ENCODE data around the gene ACVRL1.

Gene ACVRL1

GRCh38 chr12:51942056-51942455 lies 34.8 kb downstream of the ACVRL1 start:
- DNase-seq (ENCODE audit: low read depth in 2 of 2, low spot score in 1 of 2): no peak

GRCh38 chr12:51942501-51943000 lies 35.2 kb downstream of the ACVRL1 start:
- DNase-seq (ENCODE audit: low read depth in 2 of 2, low spot score in 1 of 2): no peak

DNA sequence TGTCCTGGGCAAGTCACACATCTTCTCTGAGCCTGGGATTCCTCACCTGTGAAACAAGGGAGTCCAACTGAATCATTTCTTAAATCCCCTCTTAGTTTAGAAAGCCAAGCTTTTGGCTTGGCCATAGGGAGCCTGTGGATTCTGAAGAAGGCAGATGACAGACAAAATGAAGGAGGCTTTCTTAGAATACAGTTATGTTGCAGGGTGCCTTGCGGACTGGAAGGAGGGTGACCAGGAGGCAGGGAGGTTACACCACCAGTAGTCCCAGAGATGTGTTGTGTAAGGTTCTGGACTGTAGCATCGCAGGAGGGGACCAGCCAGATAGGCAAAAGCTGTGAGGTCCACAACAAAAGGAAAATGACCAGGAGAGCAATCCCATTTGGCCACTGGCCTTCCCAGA lies 36.0 kb downstream of the ACVRL1 start:
- no peak for DNase-seq (ENCODE audit: low read depth in 2 of 2, low spot score in 1 of 2)

GRCh38 chr12:51944608-51945233 lies 37.4 kb downstream of the ACVRL1 start:
- no peak for DNase-seq (ENCODE audit: low read depth in 2 of 2, low spot score in 1 of 2)

DNA sequence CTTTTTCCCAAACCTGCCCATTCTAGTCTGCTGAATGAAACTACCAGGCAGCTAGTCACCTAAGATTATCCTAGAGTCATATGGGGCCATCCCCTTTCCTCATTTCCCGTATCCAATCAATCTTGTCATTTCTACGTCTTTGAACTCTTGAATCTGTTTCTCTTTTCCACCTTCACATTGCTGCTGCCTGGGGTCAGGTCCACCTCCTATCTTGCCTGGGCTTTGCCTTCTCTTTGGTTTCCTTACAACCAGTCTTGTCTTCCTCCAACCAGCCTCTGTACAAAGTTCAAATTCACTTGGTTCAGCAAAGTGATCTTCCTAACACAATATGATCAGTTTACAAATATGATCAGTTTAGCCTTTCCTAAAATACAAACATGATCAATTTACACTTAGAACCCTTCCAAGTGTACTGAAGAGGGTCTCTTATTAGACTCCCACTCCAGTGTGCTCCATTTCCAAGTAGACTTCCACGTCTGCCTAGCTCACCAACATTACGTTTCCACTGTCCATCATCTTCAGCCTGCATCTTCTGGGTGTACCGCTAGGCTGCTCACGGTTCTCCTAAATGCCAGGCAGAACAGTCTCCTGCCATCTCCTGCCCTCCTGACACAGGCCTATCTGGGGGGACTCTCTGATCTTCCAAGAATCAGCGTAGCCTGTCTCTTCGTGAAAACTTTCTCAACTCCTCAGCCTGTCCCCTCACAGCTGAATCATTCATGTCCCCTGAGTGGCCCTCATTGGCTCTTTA lies 40.1 kb downstream of the ACVRL1 start:
- no peak for DNase-seq (ENCODE audit: low read depth in 2 of 2, low spot score in 1 of 2)

GRCh38 chr12:51948066-51948465 lies 40.8 kb downstream of the ACVRL1 start:
- DNase-seq (ENCODE audit: low read depth in 2 of 2, low spot score in 1 of 2): no peak

- DNase-seq (ENCODE audit: low read depth in 2 of 2, low spot score in 1 of 2): no peak
Observed at GRCh38 chr12:51949342-51950030, 42.2 kb downstream of the ACVRL1 start.

DNA sequence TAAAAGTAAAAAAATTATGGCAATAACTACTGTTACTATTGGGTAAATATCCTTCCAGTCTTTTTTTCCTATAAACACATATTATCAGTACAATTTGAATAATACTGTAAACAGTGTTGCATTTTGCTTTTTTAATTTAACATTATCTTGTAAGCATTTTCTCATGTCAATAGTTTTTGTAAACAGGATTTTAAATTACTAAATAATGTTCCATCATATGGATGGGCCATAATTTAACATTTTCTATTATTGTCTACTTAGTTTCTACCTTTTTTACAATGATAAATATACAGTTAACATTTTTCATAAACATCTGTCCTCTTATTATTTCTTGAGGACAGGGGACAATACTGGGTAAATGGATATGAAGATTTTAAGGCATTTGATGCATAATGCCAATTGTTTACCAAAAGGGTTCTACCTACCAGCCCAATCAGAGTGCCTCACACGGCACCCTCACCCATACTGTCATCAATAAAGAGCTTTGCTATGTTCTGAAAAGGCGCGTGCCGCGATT lies 43.4 kb downstream of the ACVRL1 start:
- no peak for DNase-seq (ENCODE audit: low read depth in 2 of 2, low spot score in 1 of 2)

DNA sequence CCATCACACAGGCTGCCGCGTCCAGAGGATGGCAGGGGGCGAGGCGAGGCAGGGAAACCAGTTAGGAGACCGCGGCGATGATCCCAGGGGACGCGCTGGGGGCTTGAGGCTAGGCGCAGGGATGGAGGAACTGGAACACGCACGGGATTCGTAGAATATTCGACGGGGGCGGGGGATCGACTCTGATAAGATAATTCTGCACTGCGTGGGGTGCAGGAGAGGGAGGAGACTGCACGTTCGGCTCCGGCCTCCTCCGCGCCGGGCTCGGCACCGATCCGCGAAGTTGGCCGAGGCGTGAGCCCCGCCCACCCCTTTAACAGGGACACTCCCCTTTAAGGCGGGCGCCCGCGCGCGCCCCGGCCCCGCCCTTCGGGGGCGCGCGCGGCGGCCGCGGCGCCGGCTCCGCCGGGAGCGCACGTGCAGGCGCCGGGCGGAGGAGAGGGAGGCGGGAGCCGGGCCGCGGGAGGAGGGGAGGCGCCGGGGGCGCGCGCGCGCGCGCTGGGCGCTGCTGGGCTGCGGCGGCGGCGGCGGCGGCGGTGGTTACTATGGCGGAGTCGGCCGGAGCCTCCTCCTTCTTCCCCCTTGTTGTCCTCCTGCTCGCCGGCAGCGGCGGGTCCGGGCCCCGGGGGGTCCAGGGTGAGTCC lies 44.0 kb downstream of the ACVRL1 start, which contains the start of gene ACVR1B:
TSS of gene ACVR1B (plus strand) at position 501 of the 644 bp plus-strand sequence. CDS start at position 546, 45 bp downstream.
- peak; percentile 82 to 85 for DNase-seq (ENCODE audit: low read depth in 2 of 2, low spot score in 1 of 2)

GRCh38 chr12:51951843-51952722 lies 44.8 kb downstream of the ACVRL1 start:
- DNase-seq (ENCODE audit: low read depth in 2 of 2, low spot score in 1 of 2): no peak

- DNase-seq (ENCODE audit: low read depth in 2 of 2, low spot score in 1 of 2): no peak
Observed at GRCh38 chr12:51953089-51953488, 45.8 kb downstream of the ACVRL1 start.

GRCh38 chr12:51953864-51954263 lies 46.6 kb downstream of the ACVRL1 start:
- no peak for DNase-seq (ENCODE audit: low read depth in 2 of 2, low spot score in 1 of 2)

GRCh38 chr12:51954561-51955361 lies 47.5 kb downstream of the ACVRL1 start:
- no peak for DNase-seq (ENCODE audit: low read depth in 2 of 2, low spot score in 1 of 2)

DNA sequence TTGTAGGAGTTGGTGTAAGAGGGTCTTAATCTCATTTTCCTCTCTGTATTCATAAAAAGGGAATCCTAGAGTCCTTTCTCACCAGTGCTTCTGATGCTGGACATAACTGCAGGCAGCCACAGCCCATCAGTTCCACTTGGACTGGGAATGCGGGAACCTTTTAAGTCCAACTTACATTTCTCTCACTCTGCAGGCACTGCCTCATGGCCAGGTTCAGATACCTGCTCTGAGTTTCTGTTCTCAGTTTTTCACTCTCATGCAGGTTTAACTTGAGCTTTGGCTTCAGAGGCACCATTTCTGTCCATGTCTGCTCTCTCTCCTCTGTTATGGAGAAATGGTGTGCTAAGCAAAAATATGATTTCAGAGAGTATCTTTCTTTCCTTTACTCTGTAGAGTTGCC lies 48.4 kb downstream of the ACVRL1 start:
- DNase-seq (ENCODE audit: low read depth in 2 of 2, low spot score in 1 of 2): no peak

DNA sequence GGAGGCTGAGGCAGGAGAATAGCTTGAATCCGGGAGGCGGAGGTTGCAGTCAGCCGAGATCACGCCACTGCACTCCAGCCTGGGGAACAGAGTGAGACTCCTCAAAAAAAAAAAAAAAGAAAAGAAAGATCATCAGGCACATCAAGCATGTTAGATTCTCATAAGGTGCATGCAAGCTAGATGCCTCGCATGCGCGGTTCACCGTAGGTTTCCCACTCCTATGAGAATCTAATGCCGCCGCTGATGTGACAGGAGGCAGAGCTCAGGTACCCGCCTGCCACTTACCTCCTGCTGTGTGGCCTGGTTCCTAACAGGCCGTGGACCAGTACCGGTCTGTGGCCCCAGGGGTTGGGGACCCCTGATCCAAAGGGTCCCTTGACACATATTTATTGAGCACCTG lies 51.2 kb downstream of the ACVRL1 start:
- DNase-seq (ENCODE audit: low read depth in 2 of 2, low spot score in 1 of 2): no peak

DNA sequence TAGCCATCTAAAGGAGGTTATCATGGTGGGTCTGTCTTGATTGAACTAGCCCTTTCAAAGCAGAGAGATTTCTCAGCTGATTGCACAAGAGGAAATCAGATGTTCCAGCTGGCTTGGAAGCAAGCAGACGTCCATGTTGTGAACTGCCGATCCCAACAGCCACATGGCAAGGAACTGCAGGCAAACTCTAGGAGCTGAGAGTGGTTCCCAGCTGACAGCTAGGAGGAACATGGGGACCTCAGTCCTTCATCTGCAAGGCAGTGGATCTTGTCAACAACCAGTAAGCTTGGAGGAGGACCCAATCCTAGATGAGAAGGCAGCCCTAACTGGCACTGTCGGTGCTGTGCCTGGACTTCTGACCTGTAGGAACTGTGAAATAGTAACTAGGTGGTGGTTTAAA lies 51.9 kb downstream of the ACVRL1 start:
- no peak for DNase-seq (ENCODE audit: low read depth in 2 of 2, low spot score in 1 of 2)

GRCh38 chr12:51959921-51960320 lies 52.6 kb downstream of the ACVRL1 start:
- DNase-seq (ENCODE audit: low read depth in 2 of 2, low spot score in 1 of 2): no peak

- no peak for DNase-seq (ENCODE audit: low read depth in 2 of 2, low spot score in 1 of 2)
Observed at GRCh38 chr12:51960488-51960887, 53.2 kb downstream of the ACVRL1 start.

GRCh38 chr12:51960890-51961289 lies 53.6 kb downstream of the ACVRL1 start:
- DNase-seq (ENCODE audit: low read depth in 2 of 2, low spot score in 1 of 2): no peak
